K562 (cell line): Measurements from ENCODE around the gene S100P. TPM values are rescaled to one million over a fixed set of nuclear protein-coding genes. Genes with fewer than 3 reads are reported as not detected.
A peak's percentile ranks its signal among the peaks of the same experiment; 100 is the strongest.

Experiments
- BCL6 ChIP-seq: fragments of 250-450 bp; sonication (Bioruptor Pico); IDR thresholded peaks from 2 replicates; pipeline ENCODE4 v1.4.0; 2020
- CBX1 ChIP-seq: sonication (generic); IDR thresholded peaks from 2 replicates; pipeline ENCODE4 v1.6.1; 2016; ENCODE audit warnings: antibody characterized with exemption, low read depth, mild to moderate bottlenecking
- CHD7 ChIP-seq: fragments of 200-600 bp; sonication (generic); IDR thresholded peaks from one replicate; pipeline ENCODE4 v1.6.1; 2012; ENCODE audit warnings: mild to moderate bottlenecking, low read depth, low read length, inconsistent platforms
- ETV1 ChIP-seq: fragments of 450-650 bp; conservative IDR thresholded peaks from 2 replicates; pipeline ENCODE4 v1.6.1; 2016; ENCODE audit warnings: missing genetic modification characterization, control low read depth, low read depth, missing compliant biosample characterization
- HDAC3 ChIP-seq: fragments of 450-650 bp; IDR thresholded peaks from 2 replicates; pipeline ENCODE4 v1.6.1; 2018; ENCODE audit warnings: borderline replicate concordance, mild to moderate bottlenecking, moderate library complexity; ENCODE audit not compliant: partially characterized antibody
- MYBL2 ChIP-seq, 2 experiments: fragments of 450-650 bp in 1 of 2; sonication (generic) in 1 of 2; formaldehyde crosslinking in 1 of 2; IDR thresholded peaks; 2 replicates each; pipeline versions ENCODE4 v1.6.1 to v1.8.1; 2017 to 2022; ENCODE audit warnings: borderline replicate concordance in 1 of 2, inconsistent platforms in 1 of 2, low read depth in 1 of 2, mild to moderate bottlenecking in 1 of 2, missing genetic modification reagents in 1 of 2, moderate library complexity in 1 of 2
- SMARCC2 ChIP-seq: fragments of 450-650 bp; IDR thresholded peaks from 2 replicates; pipeline ENCODE4 v1.6.1; 2017; ENCODE audit warnings: antibody characterized with exemption, moderate library complexity, mild to moderate bottlenecking, low read depth
- U2AF1 ChIP-seq: fragments of 200-400 bp; formaldehyde crosslinking; optimal IDR thresholded peaks from 2 replicates; pipeline ENCODE3; 2017; ENCODE audit warnings: mild to moderate bottlenecking, low read depth, low read length, moderate library complexity
- USF1 ChIP-seq: sonication (generic); formaldehyde crosslinking; IDR thresholded peaks from 2 replicates; pipeline ENCODE4 v1.9.0; 2022; ENCODE audit warnings: mild to moderate bottlenecking, missing genetic modification reagents
- ZNF175 ChIP-seq: fragments of 200-800 bp; sonication (Bioruptor generic); IDR thresholded peaks from 2 replicates; pipeline ENCODE4 v1.6.1; 2016; ENCODE audit warnings: low read depth, mild to moderate bottlenecking, missing genetic modification characterization, missing compliant biosample characterization
- ZNF263 ChIP-seq: sonication (generic); formaldehyde crosslinking; IDR thresholded peaks from 2 replicates; pipeline ENCODE4 v1.8.0; 2022; ENCODE audit warnings: mild to moderate bottlenecking, missing genetic modification reagents, borderline replicate concordance
- polyA plus RNA-seq, 8 experiments: library from polyadenylated mRNA; depleted of rRNA in 4 of 8; stranded (reverse) in 5 of 8; unstranded in 3 of 8; fragments of >200 nt; fragmentation: Nextera tagmentation in 2 of 8; fragmentation: Illumina TruSeq in 1 of 8; extraction: Ambion mirVana in 2 of 8; extraction: Trizol in 1 of 8; gene quantifications; 2 replicates each; pipeline versions ENCODE4 v1.2.1 to v1.2.3, GENCODE V29; 2011 to 2014; ENCODE audit warnings: inconsistent platforms in 1 of 8, missing spikeins in 1 of 8
- total RNA-seq, 7 experiments: library from RNA; depleted of rRNA in 6 of 7; stranded (reverse); fragments of >200 nt in 6 of 7; fragmentation: Illumina TruSeq in 2 of 7; extraction: Trizol in 2 of 7; gene quantifications; 2 replicates each; pipeline versions ENCODE4 v1.2.1 to v1.2.3, GENCODE V29; 2011 to 2021; ENCODE audit warnings: low replicate concordance in 1 of 7
- TF ChIP-seq, protein P1 (sequence below): fragments of 450-650 bp; IDR thresholded peaks from 2 replicates; pipeline ENCODE4 v1.6.1; 2016

S100P gene
- total and polyA plus RNA-seq, 9 of the 15 experiments (the other 6 are each of a cell fraction or from before 2014, with no cell fraction given), result 4.1 to 23.8 (median 7.5) TPM

DNA sequence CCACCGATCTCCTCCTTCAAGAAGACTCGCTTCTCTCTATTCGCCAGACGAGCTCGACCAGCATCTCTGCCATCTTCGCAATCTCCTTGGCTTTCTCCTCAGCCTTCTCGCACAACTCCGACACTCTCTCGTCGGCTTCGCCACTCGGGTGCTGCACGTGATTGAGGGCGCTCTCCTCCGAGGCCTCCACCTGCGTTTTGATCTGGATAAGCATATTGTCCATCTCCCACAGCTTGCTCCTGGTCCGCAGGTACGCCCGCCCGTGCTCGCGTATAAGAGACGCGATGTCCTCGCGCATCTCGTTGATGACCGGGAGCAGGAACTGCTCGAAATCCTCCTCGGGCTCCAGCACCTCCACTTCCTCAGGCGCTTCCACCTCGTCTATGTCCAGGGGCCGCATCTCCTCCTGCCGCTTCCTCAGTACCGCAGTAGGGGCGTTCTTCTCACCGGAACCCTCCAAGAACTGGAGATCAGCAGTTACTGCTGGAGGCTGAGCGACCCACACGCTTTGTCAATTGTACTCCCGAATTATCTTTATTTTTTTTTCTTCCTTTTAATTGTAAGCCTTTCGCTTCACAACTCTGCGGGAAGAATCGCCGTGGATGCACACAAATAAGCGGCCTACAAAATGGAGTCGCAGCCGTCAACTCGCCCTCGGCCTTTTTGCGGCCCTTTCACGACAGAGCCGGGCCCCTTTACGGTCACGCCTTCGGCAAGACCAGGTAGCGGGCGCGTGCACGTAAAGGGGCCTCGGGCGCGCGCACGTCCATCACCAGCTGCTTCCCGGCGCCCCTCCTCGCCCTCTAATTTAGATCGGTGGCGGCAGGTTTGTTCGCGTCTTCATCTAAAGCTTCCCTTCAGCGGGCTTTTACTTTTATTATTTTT, 15.8 kb downstream of the S100P start, which contains the start of gene MRFAP1L1 (continued):
- TF ChIP-seq CHD7 (no peak), ZNF263 (CRISPR knock-in tag) (no peak), MYBL2 (IDR thresholded peaks at IDR 0.05; ENCODE audit: low read depth) (no peak), MYBL2 (CRISPR knock-in tag; IDR thresholded peaks at IDR 0.05; ENCODE audit: borderline replicate concordance) (no peak), USF1 (CRISPR knock-in tag) (peak; percentile 82), ETV1 (no peak; the same call in 1 of the 2 replicates), HDAC3 (no peak), SMARCC2 (no peak; the same call in 1 of the 2 replicates), ZNF175 (CRISPR knock-in tag) (0 out of 2 replicates have a peak, but pooled peaks have one; percentile 67), BCL6 (CRISPR knock-in tag) (no peak), CBX1 (no peak), U2AF1 (no peak)
- TF ChIP-seq, protein P1, sequence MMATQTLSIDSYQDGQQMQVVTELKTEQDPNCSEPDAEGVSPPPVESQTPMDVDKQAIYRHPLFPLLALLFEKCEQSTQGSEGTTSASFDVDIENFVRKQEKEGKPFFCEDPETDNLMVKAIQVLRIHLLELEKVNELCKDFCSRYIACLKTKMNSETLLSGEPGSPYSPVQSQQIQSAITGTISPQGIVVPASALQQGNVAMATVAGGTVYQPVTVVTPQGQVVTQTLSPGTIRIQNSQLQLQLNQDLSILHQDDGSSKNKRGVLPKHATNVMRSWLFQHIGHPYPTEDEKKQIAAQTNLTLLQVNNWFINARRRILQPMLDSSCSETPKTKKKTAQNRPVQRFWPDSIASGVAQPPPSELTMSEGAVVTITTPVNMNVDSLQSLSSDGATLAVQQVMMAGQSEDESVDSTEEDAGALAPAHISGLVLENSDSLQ, result peak; percentile 96
